IMR-90 (cell line): ENCODE data around the gene SDK1. TPM values are rescaled to one million over a fixed set of nuclear protein-coding genes. Genes with fewer than 3 reads are reported as not detected.

Experiments used
- ATAC-seq: fragments of 200-7000 bp; cut with Tn5 transposase; 2 replicates; pipeline ENCODE4 v1.9.1; 2020; ENCODE audit warnings: low read depth, mild to moderate bottlenecking, moderate library complexity
- BruUV-seq: library from RNA; stranded (reverse); fragments of 400-500 nt; replicated peaks from 2 replicates; lab custom pipeline; 2021; lab: Mats Ljungman, UMichigan
- CTCF ChIA-PET: fragments of 300-600 bp; formaldehyde crosslinking; extraction: SDS; loops from one replicate; lab custom pipeline; 2021; ENCODE audit warnings: antibody characterized with exemption; lab: Yijun Ruan, JAX
- POLR2A ChIA-PET: fragments of 300-600 bp; sonication (Branson Sonifier 250); formaldehyde crosslinking; loops from one replicate; lab custom pipeline; 2022; ENCODE audit warnings: antibody characterized with exemption; ENCODE audit not compliant: unreplicated experiment; lab: Charles Lee
- DNase-seq: peaks from one replicate; pipeline ENCODE4 v3.0.0; 2013
- H2AFZ ChIP-seq: replicated peaks from 2 replicates; pipeline ENCODE3; 2013; ENCODE audit warnings: low read length, mild to moderate bottlenecking; ENCODE audit not compliant: poor library complexity
- H2AK5ac ChIP-seq: 2 replicates; pipeline ENCODE4 v1.6.1; 2013; ENCODE audit warnings: low read depth, low read length, inconsistent platforms
- H2AK9ac ChIP-seq: replicated peaks from 2 replicates; pipeline ENCODE3; 2013; ENCODE audit warnings: mild to moderate bottlenecking, low read depth, low read length, moderate library complexity; ENCODE audit not compliant: poor library complexity
- H2BK120ac ChIP-seq: 2 replicates; pipeline ENCODE4 v1.6.1; 2013; ENCODE audit warnings: low read depth, low read length, inconsistent platforms
- H2BK15ac ChIP-seq: 3 replicates; pipeline ENCODE4 v1.6.1; 2013; ENCODE audit warnings: low read depth, low read length, inconsistent platforms
- H2BK20ac ChIP-seq: 2 replicates; pipeline ENCODE4 v1.6.1; 2013; ENCODE audit warnings: low read depth, mild to moderate bottlenecking, inconsistent platforms, low read length, moderate library complexity
- H2BK5ac ChIP-seq: 2 replicates; pipeline ENCODE4 v1.6.1; 2013; ENCODE audit warnings: mild to moderate bottlenecking, low read depth, low read length, inconsistent platforms; ENCODE audit not compliant: poor library complexity, severe bottlenecking
- H3K14ac ChIP-seq: replicated peaks from 2 replicates; pipeline ENCODE4 v1.6.1; 2013; ENCODE audit warnings: low read depth, low read length, inconsistent platforms
- H3K18ac ChIP-seq: 2 replicates; pipeline ENCODE4 v1.6.1; 2013; ENCODE audit warnings: low read depth, low read length, control low read depth
- H3K23ac ChIP-seq: 2 replicates; pipeline ENCODE4 v1.6.1; 2013; ENCODE audit warnings: low read depth, low read length, inconsistent platforms
- H3K27ac ChIP-seq: 2 replicates; pipeline ENCODE4 v1.5.1; 2013; ENCODE audit warnings: mild to moderate bottlenecking, control low read depth, low read length; ENCODE audit not compliant: insufficient read depth
- H3K27me3 ChIP-seq: 2 replicates; pipeline ENCODE4 v1.6.1; 2013; ENCODE audit warnings: low read length; ENCODE audit not compliant: control insufficient read depth, insufficient read depth
- H3K36me3 ChIP-seq: 2 replicates; pipeline ENCODE4 v1.6.1; 2013; ENCODE audit warnings: low read length, mixed read lengths; ENCODE audit not compliant: control insufficient read depth, insufficient read depth
- H3K4ac ChIP-seq: 2 replicates; pipeline ENCODE4 v1.6.1; 2013; ENCODE audit warnings: low read depth, low read length, inconsistent platforms
- H3K4me1 ChIP-seq: 2 replicates; pipeline ENCODE4 v1.6.1; 2013; ENCODE audit warnings: low read length, mixed read lengths; ENCODE audit not compliant: control insufficient read depth, insufficient read depth
- H3K4me2 ChIP-seq: 2 replicates; pipeline ENCODE4 v1.6.1; 2013; ENCODE audit warnings: low read depth, mild to moderate bottlenecking, control low read depth, low read length, moderate library complexity
- H3K4me3 ChIP-seq: 2 replicates; pipeline ENCODE4 v1.5.1; 2013; ENCODE audit warnings: low read depth, mild to moderate bottlenecking, control low read depth, low read length, moderate library complexity; ENCODE audit not compliant: insufficient read depth
- H3K56ac ChIP-seq: 2 replicates; pipeline ENCODE4 v1.6.1; 2013; ENCODE audit warnings: low read length, inconsistent platforms; ENCODE audit not compliant: insufficient read depth; ENCODE audit errors: extremely low read depth
- H3K79me1 ChIP-seq, 2 experiments: 2 replicates each; pipeline ENCODE4 v1.6.1; 2013; ENCODE audit warnings: low read length in 2 of 2, inconsistent platforms in 1 of 2, low read depth in 1 of 2
- H3K9ac ChIP-seq: 2 replicates; pipeline ENCODE4 v1.6.1; 2013; ENCODE audit warnings: low read depth, low read length, control low read depth
- H3K9me1 ChIP-seq: 2 replicates; pipeline ENCODE4 v1.6.1; 2013; ENCODE audit warnings: low read length, inconsistent platforms; ENCODE audit not compliant: insufficient read depth
- H3K9me3 ChIP-seq: 2 replicates; pipeline ENCODE4 v1.6.1; 2013; ENCODE audit warnings: low read length; ENCODE audit not compliant: control insufficient read depth, insufficient read depth
- H4K20me1 ChIP-seq: 2 replicates; pipeline ENCODE4 v1.6.1; 2013; ENCODE audit warnings: low read length, inconsistent platforms; ENCODE audit not compliant: insufficient read depth
- H4K5ac ChIP-seq: 2 replicates; pipeline ENCODE4 v1.6.1; 2013; ENCODE audit warnings: mild to moderate bottlenecking, low read depth, low read length, control low read depth
- H4K8ac ChIP-seq, 2 experiments: 2 replicates each; pipeline ENCODE4 v1.6.1; 2013; ENCODE audit warnings: low read depth in 2 of 2, low read length in 2 of 2, control low read depth in 1 of 2, inconsistent platforms in 1 of 2
- H4K91ac ChIP-seq: 2 replicates; pipeline ENCODE4 v1.6.1; 2013; ENCODE audit warnings: low read depth, low read length, inconsistent platforms; ENCODE audit not compliant: insufficient read depth
- FOS ChIP-seq: fragments of 150-350 bp; IDR thresholded peaks from 2 replicates; pipeline ENCODE4 v1.6.1; 2016; ENCODE audit warnings: low read depth, low read length
- POLR2A ChIP-seq: IDR thresholded peaks from 2 replicates; pipeline ENCODE4 v1.6.1; 2012; ENCODE audit warnings: mild to moderate bottlenecking, low read depth, low read length
- RFX5 ChIP-seq: IDR thresholded peaks from 2 replicates; pipeline ENCODE4 v1.8.0; 2012; ENCODE audit warnings: low read depth, mild to moderate bottlenecking, low read length, moderate library complexity
- USF2 ChIP-seq: fragments of 150-350 bp; IDR thresholded peaks from 2 replicates; pipeline ENCODE4 v1.6.1; 2017; ENCODE audit warnings: mild to moderate bottlenecking, antibody characterized with exemption, low read length, low read depth
- WGBS, 2 experiments: methylation state at CpG; one replicate each; pipeline versions ENCODE4 v1.1.5 to v1.1.7; 2013; ENCODE audit warnings: missing lambda C conversion rate in 2 of 2; ENCODE audit not compliant: insufficient read length in 1 of 2; ENCODE audit errors: extremely low coverage in 2 of 2; 5-methylcytosine and 5-hydroxymethylcytosine counted together
- dilution Hi-C: fragments of 300-500 bp; cut with HindIII; formaldehyde crosslinking; loops from one replicate; pipeline ENCODE4 v1.14.3; 2018; ENCODE audit warnings: low sequenced_read_pairs; ENCODE audit not compliant: unreplicated experiment
- in situ Hi-C: fragments of 300-500 bp; cut with MboI; formaldehyde crosslinking; loops from 3 replicates; pipeline ENCODE4 v1.14.3; 2019; ENCODE audit warnings: low sequenced_read_pairs, inconsistent platforms, mixed read lengths
- intact Hi-C: fragments of 100-400 bp; cut with micrococcal nuclease; formaldehyde crosslinking; loops from 2 replicates; pipeline ENCODE4 v1.10.0; 2022
- polyA plus RNA-seq, 3 experiments: library from polyadenylated mRNA; depleted of rRNA; stranded (reverse); fragments of >200 nt; gene quantifications; 2 replicates each; pipeline ENCODE4 v1.2.3, GENCODE V29; 2012; ENCODE audit warnings: low replicate concordance in 1 of 3
- total RNA-seq: library from RNA; depleted of rRNA; stranded (reverse); fragments of >200 nt; gene quantifications from 2 replicates; pipeline ENCODE4 v1.2.3, GENCODE V29; 2012

SDK1 gene
- total and polyA plus RNA-seq, 2 of the 4 experiments (the other 2 are of a cell fraction), result 1.5 to 1.6 TPM

GRCh38 chr7:3302681-3303320 is 1.7 kb downstream of the SDK1 start:
- Histone ChIP-seq H3K56ac (no peak overlapping the region), H4K91ac (no peak overlapping the region), H4K5ac (no peak overlapping the region), H3K4me1 (no peaks in the 10 kb centered on the region; the same call in 1 of the 2 replicates), H3K4ac (no peak overlapping the region), H2BK120ac (no peak overlapping the region), H3K27me3 (peaks cover 14% of the 10 kb centered on the region), H4K8ac (no peak overlapping the region), H2BK5ac (no peak overlapping the region), H3K4me3 (peak overlapping the region; percentile 15; the same call in 1 of the 2 replicates), H3K9ac (no peak overlapping the region), H3K23ac (no peak overlapping the region), H3K18ac (no peak overlapping the region), H3K9me3 (no peaks in the 10 kb centered on the region), H3K27ac (no peak overlapping the region), H2AK5ac (no peak overlapping the region), H4K20me1 (no peaks in the 10 kb centered on the region), H2AFZ (no peak overlapping the region), H3K79me1 (no peaks in the 10 kb centered on the region), H2BK20ac (no peak overlapping the region), H3K14ac (no peak overlapping the region), H3K36me3 (no peaks in the 10 kb centered on the region), H2AK9ac (no peak overlapping the region), H3K4me2 (peak overlapping the region; percentile 69; the same call in 1 of the 2 replicates), H2BK15ac (no peak overlapping the region), H3K9me1 (no peaks in the 10 kb centered on the region)
- WGBS, 2 experiments, result no CpG with 5 or more reads among the region's 7 CpGs
- CTCF ChIA-PET, result no interaction called here
- intact Hi-C loops (loop anchor here (1.0 to 10.0 kb wide), 4 partner anchors 132 to 1328 kb away; no protein-coding TSS in a partner anchor), dilution Hi-C loops (no loop called here), in situ Hi-C loops (no loop called here)
- BruUV-seq, result no TSS peak
- DNase-seq, result no peak
- POLR2A ChIA-PET, result interaction anchor here (0.7 kb wide), 1 partner anchor 346 kb away, joined by 3 read pairs; no protein-coding TSS in a partner anchor
- no peak for ATAC-seq
- TF ChIP-seq POLR2A (no peak), USF2 (no peak), FOS (no peak), RFX5 (no peak)
